GM12875 (cell line): ENCODE data around the gene PRL.

Experiments
- H3K4me3 ChIP-seq: one replicate; pipeline ENCODE4 v1.5.1; 2011; ENCODE audit warnings: low read depth, low read length, control low read depth
- CTCF ChIP-seq: IDR thresholded peaks from 2 replicates; pipeline ENCODE4 v1.5.1; 2011; ENCODE audit warnings: low read depth, mild to moderate bottlenecking, control low read depth, inconsistent platforms, low read length, moderate library complexity, borderline replicate concordance; ENCODE audit not compliant: insufficient read depth

PRL gene

GRCh38 chr6:22296936-22297335, at the start of gene PRL:
TSS of gene PRL (minus strand) at chr6:22297036. CDS start at chr6:22296982, 54 bp downstream.
- no peak for TF ChIP-seq CTCF
- no peak within 1 kb of the TSS for H3K4me3 ChIP-seq

GRCh38 chr6:22343864-22344263, 47.0 kb upstream of the PRL start:
- H3K4me3 ChIP-seq: no peak overlapping the region
- no peak for TF ChIP-seq CTCF

- no peak overlapping the region for H3K4me3 ChIP-seq
- no peak for TF ChIP-seq CTCF
Measured at GRCh38 chr6:22334778-22335177, 37.9 kb upstream of the PRL start.

- TF ChIP-seq CTCF: no peak
- no peak overlapping the region for H3K4me3 ChIP-seq
Measured at GRCh38 chr6:22333802-22334201, 37.0 kb upstream of the PRL start.

GRCh38 chr6:22332711-22333110, 35.9 kb upstream of the PRL start:
- TF ChIP-seq CTCF: no peak
- no peak overlapping the region for H3K4me3 ChIP-seq

GRCh38 chr6:22332216-22332615, 35.4 kb upstream of the PRL start:
- H3K4me3 ChIP-seq: no peak overlapping the region
- TF ChIP-seq CTCF: no peak

- TF ChIP-seq CTCF: no peak
- H3K4me3 ChIP-seq: no peak overlapping the region
Measured at GRCh38 chr6:22330941-22331340, 34.1 kb upstream of the PRL start.
